NCI-H2081 treated with DMSO at 0.1 percent for 48 hours (cell line): ENCODE data around the gene LRRC8A.
A peak's percentile ranks its signal among the peaks of the same experiment; 100 is the strongest.
"Not testable (repeated sequence)": the region's sequence is repeated elsewhere in the genome, so short reads cannot be mapped to it uniquely, and the experiment has no call there.

ENCODE experiments used
- DNase-seq: peaks from one replicate; lab custom pipeline; 2025; lab: John Stamatoyannopoulos, UW

The LRRC8A gene

GRCh38 chr9:128921881-128922763 is 40.2 kb downstream of the LRRC8A start:
- no peak for DNase-seq

GRCh38 chr9:128923493-128923883 is 41.6 kb downstream of the LRRC8A start:
- DNase-seq = no peak

- no peak for DNase-seq
These were observed 45.9 kb downstream of the LRRC8A start for GRCh38 chr9:128927731-128928411.

GRCh38 chr9:128928624-128929023 is 46.7 kb downstream of the LRRC8A start:
- no peak for DNase-seq

- no peak for DNase-seq
These were observed 47.6 kb downstream of the LRRC8A start for GRCh38 chr9:128929560-128929959.

- no peak for DNase-seq
These were observed 51.8 kb downstream of the LRRC8A start for GRCh38 chr9:128933731-128934130.

GRCh38 chr9:128936171-128936865 is 54.4 kb downstream of the LRRC8A start:
- no peak for DNase-seq

- no peak for DNase-seq
These were observed 55.6 kb downstream of the LRRC8A start for GRCh38 chr9:128937310-128938165.

GRCh38 chr9:128940271-128940921 is 58.5 kb downstream of the LRRC8A start:
- no peak for DNase-seq

- no peak for DNase-seq
These were observed 59.2 kb downstream of the LRRC8A start for GRCh38 chr9:128940946-128941755.

- no peak for DNase-seq
These were observed 62.1 kb downstream of the LRRC8A start for GRCh38 chr9:128943832-128944620.

GRCh38 chr9:128944966-128945365 is 63.0 kb downstream of the LRRC8A start:
- DNase-seq = not testable (repeated sequence)

- DNase-seq = no peak
These were observed 64.0 kb downstream of the LRRC8A start for GRCh38 chr9:128945798-128946501.

GRCh38 chr9:128946571-128947276 is 64.8 kb downstream of the LRRC8A start:
- no peak for DNase-seq

- DNase-seq = no peak
These were observed 65.3 kb downstream of the LRRC8A start for GRCh38 chr9:128947277-128947526.

GRCh38 chr9:128947527-128948301 is 65.8 kb downstream of the LRRC8A start, which contains the start of the genes DOLK and NUP188:
Gene DOLK, minus strand, starts transcription at chr9:128947603. Its CDS starts 300 bp downstream, at chr9:128947303.
Gene NUP188, plus strand, starts transcription at chr9:128947699. Its CDS starts 21 bp downstream, at chr9:128947720.
- peak; percentile 18 for DNase-seq

GRCh38 chr9:128961403-128961802 is 79.5 kb downstream of the LRRC8A start:
- DNase-seq = not testable (repeated sequence)
